HCT116 (cell line): ENCODE results near the gene MRPL37.

Experiments used
- CTCF ChIP-seq, 3 experiments: fragments of 200-600 bp in 1 of 3; sonication (generic) in 1 of 3; IDR thresholded peaks in 2 of 3; conservative IDR thresholded peaks in 1 of 3; 2 replicates each; pipeline ENCODE4 v1.5.1; 2012 to 2017; ENCODE audit warnings: low read depth in 2 of 3, low read length in 2 of 3, antibody characterized with exemption in 1 of 3, borderline replicate concordance in 1 of 3, control low read depth in 1 of 3, mild to moderate bottlenecking in 1 of 3, mixed read lengths in 1 of 3, mixed run types in 1 of 3, moderate library complexity in 1 of 3; ENCODE audit not compliant: insufficient read depth in 1 of 3
- EZH2phosphoT487 ChIP-seq: fragments of 200-600 bp; IDR thresholded peaks from 2 replicates; pipeline ENCODE4 v1.6.1; 2018; ENCODE audit warnings: antibody characterized with exemption, borderline replicate concordance
- POLR2A ChIP-seq: IDR thresholded peaks from 2 replicates; pipeline ENCODE4 v1.7.0; 2011; ENCODE audit warnings: borderline replicate concordance; ENCODE audit not compliant: insufficient read depth, insufficient read length; ENCODE audit errors: extremely low read depth
- POLR2AphosphoS5 ChIP-seq: IDR thresholded peaks from 2 replicates; pipeline ENCODE4 v1.6.1; 2011; ENCODE audit warnings: mild to moderate bottlenecking, low read depth, low read length, moderate library complexity

DNA sequence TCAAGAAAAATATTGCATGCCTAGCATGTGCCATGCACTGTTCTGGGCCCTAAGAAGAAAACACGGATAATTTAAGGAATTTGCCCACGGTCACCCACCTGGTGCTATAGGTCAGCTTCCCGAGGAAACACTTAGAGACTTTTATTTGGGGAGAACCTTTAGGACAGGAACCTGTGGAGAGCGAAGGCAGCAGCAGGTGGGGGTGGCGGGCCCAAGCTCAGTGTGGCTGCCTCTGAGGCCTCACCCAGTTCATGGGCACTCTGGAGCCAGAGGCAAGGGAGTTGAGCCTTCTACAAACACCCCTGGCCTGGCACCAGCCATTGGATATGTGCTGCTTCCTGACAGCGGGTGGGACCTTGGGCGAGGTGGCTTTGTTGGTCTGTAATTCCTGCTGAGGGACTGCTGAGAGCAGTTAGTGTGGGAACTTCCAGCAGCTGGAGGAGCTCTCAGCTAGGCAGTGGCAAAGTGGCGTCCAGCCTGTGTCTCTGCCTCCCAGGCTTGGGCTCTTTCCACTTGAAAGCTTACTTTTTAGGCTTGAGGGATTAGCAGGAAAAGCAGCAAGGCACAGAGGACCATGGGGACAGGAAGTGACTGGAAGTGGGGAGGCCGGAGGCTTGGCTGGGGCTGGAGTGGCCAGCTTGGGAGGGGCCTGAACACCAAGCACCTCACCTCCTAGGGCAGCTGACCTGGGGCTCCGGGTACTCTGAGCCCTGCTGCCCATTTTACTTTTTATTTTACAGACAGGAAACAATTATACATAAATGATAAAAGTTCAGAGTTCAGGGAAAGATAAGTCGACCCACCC is 19.1 kb downstream of the MRPL37 start:
- no peak for TF ChIP-seq POLR2A
- TF ChIP-seq POLR2AphosphoS5 = no peak
- TF ChIP-seq CTCF (IDR thresholded peaks at IDR 0.05 in 2 of 3, conservative IDR thresholded peaks at IDR 0.05 in 1 of 3; ENCODE audit: borderline replicate concordance in 1 of 3, insufficient read depth in 1 of 3, low read depth in 2 of 3, low read length in 2 of 3) = no peak
- TF ChIP-seq EZH2phosphoT487 = no peak
